GM19238 (cell line): ENCODE data around the gene AQP6.

Experiments used
- DNase-seq: peaks from one replicate; pipeline ENCODE4 v3.0.0; 2011; ENCODE audit warnings: low spot score; ENCODE audit not compliant: insufficient read length

AQP6 gene, protein sequence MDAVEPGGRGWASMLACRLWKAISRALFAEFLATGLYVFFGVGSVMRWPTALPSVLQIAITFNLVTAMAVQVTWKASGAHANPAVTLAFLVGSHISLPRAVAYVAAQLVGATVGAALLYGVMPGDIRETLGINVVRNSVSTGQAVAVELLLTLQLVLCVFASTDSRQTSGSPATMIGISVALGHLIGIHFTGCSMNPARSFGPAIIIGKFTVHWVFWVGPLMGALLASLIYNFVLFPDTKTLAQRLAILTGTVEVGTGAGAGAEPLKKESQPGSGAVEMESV

DNA sequence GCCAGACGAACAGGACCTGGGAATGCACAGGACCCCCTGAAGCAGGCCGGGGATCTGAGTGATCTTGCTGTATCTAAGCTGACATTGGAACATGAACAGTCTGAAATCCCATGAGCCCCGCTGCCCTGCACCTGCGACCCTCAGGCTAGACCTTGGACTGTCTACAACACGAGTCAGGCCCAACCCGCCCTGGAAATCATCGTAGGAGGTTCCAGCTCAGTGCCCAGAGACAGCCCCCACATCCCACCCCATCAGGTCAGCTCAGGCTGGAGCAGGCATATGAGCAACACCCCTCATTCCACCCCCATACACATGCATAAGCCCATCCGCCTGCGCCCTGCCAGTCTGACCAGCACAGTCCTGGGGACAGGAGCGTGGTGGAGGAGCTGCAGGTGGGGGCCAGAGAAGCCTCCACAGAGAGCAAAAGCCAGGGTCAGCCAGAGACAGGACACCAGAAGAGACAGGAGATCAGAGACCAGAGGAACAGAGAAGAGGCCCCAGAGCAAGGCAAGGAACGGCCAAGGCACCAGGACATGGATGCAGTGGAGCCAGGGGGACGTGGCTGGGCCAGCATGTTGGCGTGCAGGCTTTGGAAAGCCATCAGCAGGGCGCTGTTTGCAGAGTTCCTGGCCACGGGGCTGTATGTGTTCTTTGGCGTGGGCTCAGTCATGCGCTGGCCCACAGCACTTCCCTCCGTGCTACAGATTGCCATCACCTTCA is at the start of gene AQP6:
Gene AQP6, plus strand, starts transcription at position 307 of the 720 bp plus-strand sequence. Its CDS starts 227 bp downstream, at position 534.
- DNase-seq = no peak

DNA sequence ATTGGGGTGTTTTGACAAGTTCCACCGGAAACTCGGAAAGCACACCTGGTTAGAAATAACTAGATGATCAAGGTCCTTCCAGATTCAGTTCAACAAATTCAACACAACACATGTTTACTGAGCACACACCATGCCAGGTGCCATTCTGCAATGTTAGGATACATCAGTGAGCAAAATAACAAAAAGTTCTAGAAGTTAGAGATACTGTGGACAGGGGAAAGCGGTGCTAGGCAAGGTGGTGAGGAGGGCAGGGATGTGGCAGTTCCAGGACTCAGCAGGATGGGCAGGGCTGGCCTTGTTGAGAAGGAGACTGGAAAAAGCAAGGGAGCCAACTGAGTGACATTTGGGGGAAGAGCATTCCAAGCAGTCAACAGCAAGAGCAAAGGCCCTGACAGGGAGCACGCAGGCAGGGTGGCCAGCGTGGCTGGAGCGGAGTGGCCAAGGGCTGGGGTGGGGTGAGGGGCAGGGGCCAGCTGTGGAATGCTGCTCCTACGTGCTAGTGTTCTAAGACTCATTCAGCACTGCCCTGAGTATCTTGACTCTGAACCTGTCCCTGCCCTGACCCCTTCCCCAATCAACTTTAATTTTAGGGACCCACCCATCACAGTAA is 49.6 kb upstream of the AQP6 start:
- DNase-seq = no peak

DNA sequence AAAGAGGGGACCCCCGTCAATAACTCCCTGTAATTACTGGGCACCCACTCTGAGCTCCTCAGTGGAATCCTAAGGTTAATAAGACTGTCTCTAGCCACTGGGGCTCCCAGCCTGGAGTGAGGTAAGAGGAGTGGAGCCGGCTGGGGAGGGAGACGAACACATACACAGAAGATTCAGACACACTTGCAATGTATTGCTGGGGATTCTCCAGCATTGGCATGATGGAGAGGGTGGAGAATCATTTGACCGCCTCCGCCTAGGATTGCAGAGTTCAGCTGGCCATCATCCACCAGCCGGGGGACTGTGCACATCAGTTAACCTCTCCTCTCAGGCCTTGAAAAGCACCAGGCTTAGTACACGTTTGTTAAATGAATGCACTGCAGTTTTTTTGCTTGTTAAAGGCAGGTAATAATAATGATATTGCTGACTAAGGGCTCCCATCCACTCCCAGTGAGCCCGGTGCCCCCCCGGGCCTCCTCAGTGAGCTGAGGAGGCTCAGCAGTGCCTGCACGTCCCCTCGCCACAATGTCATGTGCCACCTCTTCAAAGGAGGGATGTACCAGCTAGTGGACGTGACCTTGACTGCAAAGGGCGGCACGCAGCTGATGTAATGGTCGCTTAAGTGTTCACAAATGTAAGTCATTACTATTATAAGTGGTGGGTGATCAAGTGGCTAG is 48.7 kb upstream of the AQP6 start:
- no peak for DNase-seq

DNA sequence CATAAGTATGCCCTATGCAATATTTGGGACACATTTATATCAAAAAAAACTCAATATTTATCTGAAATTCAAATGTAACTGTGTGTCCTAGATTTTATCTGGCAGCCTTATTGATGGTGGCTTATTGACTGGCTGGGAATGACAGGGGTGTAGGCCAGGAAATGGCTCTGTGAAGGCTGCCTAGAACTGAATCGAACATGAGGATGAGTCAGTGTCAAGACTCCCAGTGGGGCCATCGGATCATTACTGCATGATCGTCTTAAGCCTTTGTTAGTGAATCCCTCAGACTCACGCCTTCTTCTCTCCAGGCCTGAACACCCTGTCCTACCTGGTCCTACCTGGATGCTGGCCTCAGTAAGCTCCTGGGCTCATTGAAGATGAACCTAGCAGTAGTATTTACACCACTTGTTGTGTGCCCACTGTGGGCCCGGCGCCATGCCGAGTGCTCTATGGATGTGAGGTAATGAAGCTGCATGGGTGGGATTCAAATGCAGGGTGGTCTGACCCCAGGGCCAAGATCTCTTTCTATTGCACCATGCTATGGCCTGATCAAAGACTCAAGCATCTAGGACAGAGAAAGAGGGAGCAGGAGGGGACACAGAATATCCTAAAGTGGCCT is 48.0 kb upstream of the AQP6 start:
- no peak for DNase-seq

DNA sequence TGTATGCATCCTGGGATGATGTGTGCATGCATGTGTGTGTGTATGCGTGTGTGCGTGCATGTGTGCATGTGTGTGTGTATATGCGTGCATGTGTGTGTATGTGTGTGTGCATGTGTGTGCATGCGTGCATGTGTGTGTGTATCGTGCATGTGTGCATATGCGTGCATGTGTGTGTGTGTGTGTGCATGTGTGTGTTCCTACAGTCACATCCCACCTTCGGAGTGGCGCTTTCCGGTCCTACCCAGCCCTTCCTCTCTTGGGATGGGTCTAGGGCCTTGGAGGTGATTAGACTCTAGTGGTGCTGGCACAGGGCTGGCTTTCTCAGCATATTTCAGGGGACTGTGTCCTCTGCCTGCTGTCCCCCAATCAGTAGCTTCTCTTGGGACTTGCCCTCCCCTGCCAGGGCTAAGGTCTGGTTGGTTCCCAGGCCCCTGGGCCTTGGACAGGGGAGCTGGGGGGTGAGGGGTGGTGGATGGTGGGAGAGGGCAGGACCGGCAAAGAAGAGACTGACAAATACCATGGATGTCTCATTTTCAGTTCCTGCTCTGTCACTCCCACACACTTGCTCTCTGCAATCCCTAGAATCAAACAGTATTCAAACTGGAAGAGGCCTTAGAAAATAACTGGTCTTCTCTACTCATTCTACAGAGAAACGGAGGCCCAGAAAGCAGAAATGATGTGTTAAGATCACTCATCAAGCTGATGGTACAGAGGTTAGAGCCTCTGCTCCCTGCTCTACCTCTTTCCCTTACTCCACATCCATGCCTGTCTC is 47.1 kb upstream of the AQP6 start:
- DNase-seq = no peak

DNA sequence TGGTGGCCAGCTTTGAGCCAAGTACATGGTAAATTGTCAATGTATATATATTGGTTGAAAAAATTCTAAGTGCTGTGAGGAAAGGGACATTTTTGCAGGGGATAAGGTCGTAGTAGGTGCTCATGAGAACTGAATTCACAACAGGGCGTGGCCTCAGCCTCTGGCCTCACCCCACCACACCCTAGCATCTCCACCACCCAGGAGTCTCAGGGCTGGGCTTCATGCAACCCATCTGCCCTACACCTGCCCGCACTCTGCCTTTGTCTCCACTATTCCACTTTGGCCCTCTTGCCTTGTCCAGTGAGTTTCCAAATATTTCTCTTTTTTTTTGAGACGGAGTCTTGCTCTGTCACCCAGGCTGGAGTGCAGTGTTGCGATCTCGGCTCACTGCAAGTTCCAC is 44.3 kb upstream of the AQP6 start:
- DNase-seq = no peak

DNA sequence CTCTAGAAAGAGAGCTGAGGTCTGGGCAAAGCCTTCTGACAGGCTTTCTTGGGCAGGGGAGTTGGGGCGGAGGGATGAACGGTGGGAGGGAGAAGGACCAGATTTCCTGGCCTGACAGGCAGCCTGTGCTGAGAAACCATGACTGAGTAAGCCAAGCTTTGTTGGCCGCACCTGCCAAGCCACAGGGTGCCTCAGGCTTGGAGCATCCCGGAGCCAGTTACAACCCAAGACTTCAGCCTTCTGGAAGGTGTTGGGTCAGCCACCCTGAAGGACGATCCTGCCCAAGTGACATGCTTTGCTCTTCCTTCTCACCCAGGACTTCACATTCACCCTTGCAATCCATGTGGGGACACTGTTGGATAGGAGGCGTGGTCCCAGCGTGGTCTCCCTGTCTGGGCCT is 43.2 kb upstream of the AQP6 start:
- DNase-seq = no peak

DNA sequence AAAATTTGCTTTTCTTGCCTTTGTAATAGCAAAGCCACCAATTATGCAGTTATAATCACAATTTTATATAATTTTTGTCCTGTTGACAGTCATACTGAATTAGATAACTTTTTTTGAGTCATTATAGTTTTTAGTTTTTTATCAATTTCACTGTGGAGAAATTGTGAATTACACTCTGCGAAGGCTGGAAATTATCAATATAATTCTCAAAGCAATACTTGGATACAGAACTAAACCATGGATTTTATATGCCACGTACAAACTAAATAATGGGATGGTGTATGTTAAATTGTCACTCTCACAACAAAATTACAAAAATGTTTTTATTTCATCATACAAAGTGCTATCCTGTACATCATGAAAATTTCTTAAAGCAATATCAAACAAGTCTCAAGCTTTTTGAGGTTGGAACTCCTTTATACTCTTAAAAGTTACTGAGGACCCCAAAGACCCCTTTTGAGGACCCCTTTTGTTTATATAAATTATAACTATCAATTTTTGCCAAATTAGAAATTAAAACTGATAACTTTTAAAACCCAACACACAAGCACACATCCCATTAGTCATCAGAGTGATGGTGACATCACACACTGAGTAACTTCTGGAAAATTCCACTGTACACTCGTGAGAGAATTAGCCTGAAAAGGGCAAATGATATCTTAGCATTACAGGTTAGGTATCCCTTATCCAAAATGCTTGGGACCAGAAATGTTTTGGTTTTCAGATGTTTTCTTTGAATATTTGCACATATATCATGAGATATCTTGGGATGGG is 42.0 kb upstream of the AQP6 start:
- DNase-seq = no peak

DNA sequence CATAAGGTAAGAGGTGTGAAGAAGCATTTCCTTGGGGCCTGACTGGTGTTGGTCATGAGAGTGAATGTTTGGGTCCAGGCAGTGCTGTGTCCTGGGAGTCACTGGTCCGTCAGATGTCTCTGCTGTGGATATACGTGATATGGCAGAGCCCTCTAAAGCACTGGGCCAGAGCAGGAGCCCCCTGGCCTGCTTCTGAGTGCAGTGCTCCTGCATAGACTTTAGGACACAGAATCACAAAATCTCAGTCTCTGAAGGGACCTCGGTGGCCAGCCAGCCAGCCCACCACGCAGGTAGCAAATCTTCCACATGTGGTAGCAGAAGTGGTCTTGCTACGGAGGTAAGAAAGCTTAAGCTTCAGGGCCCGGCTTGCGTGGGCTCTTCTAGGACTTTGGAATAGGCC is 40.7 kb upstream of the AQP6 start:
- no peak for DNase-seq

DNA sequence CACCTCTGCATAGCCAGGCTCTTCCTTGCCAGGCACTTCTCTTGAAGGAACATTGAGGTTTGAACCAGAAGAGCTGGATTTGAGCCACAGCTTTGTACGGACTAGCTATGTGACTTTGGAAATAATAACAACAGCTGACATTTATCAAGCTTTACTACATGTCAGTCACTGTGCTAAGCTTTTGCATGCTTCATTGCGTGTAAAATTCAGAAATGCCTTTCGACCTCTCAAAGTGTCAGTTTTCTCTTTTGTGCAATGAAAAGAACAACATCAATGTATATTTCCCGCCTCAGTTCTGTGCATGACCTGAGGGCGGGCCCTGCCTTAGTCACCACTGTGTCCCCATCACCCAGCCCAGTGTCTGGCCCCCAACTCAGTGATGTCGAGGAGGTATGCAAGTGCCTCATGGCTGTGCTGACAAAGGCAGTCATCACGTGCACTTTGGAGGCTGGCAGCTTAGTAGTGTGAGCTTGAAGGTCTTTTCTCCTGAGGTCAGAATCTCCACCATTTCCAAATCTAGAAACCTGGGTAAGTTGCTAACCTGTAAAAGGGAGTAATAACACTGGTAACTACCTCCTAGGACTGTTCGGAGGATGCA is 40.1 kb upstream of the AQP6 start:
- DNase-seq = no peak

DNA sequence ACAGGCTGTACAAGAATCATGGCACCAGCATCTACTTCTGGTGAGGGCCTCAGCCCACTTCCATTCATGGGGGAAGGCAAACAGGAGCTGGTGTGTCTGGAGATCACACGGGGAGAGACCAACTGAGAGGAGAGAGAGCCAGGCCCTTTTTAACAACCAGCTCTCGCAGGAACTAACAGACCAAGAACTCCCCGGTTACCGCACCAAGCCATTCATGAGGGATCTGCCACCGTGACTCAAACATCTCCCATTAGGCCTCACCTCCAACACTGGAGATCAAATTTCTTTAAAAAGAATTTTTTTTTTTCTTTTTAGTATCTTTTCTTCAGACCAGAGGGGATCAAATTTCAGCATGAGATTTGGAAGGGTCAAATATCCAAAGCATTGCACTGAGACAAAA is 39.0 kb upstream of the AQP6 start:
- DNase-seq = no peak

DNA sequence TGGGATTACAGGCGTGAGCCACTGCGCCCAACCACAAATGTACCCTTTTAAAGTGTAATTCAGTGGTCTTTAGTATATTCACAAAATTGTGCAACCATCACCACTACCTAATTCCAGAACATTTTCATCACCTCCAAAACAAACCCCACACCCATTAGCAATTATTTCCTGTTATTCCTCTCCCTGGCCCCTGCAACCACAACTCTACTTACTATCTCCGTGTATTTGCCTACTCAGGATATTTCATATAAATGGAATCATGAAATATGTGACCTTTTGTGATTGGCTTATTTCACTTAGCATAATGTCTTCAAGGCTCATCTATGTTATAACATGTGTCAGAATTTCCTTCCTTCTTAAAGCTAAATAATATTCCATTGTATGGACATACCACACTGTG is 38.2 kb upstream of the AQP6 start:
- no peak for DNase-seq

DNA sequence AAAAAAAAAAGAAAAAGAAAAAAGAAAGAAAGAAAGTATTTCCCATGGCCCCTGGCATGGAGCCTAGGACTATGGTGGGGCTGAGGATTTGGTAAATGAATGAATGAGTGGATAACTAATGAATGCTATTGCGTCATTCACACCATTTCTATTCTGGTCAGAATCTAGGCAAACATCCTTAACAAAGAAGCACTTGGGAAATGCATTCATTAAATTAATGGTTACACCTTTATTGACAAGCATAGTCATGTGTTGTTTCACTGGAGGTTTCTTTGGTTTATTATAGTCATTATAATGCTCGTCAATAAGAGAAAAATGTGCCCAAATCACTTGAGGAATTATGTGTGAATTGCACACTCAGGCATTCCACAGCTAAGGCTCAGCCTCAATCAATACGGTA is 35.8 kb upstream of the AQP6 start:
- DNase-seq = no peak

DNA sequence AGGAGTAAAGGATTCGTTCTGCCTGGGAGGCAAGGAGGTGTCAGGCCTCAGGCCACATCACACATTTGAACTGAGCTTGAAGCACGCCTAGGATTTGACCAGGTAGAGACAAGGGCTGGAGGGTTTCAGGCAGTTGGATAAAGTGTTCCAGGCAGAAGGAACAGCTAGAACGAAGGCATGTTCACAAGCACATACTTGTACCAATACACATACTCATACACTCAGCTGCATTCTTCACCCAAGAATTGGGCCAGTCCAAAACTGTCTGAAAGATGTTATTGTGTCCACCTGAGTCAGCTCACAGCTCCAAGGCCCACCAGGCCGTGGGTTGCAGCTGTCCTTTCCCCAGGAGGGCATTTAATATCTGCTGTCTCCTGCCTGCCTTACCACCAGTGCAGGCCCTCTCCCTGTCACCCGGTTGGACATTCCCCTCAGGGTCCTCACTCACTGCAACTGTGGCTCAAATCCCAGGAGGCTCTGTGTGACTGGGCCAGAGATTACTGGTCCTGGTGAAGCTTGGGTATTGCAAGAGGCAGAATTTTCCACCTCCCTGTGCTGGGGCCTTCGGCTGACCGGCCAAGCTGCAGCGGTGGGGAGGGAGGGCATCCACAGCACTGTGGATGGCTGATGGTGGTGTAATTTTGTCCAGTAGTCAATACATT is 35.0 kb upstream of the AQP6 start:
- DNase-seq = no peak

DNA sequence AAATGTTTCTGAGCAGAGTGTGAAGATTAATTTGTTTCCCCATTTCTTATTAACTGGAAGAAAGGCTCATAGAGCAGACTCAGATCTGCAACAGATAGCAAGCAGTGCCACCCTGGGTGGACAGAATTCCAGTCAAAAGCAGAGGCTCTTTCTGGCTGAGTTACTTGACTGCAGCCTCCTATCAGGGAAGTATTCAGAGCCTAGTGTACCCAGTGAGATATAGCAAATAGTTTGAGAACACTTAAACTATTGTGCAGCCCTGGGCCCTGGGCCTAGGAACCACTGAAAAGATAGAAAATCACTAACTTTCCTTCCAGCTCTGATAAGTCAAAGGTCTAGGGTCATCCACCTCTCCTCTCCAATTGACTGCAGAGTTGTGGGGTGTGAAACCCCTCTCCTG is 33.4 kb upstream of the AQP6 start:
- no peak for DNase-seq

DNA sequence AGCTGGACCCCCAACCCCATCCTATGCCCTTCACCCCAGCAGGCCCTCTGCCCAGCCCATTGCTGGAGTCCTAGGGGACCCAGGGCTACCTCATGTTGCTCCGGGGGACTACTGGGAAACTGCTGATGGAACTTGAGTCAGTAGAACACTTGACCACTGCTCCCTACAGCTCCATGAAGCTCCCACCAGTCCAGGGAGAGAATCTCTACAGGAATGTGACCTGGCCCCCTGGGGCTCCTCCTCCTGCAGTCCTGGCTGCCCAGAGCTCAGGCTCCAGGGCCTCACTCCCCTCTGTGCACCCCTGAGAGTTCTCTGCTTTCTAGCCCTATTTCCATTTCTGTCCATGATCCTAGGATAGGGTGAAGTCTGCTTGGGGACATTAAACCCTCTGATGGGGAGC is 33.0 kb upstream of the AQP6 start:
- no peak for DNase-seq

DNA sequence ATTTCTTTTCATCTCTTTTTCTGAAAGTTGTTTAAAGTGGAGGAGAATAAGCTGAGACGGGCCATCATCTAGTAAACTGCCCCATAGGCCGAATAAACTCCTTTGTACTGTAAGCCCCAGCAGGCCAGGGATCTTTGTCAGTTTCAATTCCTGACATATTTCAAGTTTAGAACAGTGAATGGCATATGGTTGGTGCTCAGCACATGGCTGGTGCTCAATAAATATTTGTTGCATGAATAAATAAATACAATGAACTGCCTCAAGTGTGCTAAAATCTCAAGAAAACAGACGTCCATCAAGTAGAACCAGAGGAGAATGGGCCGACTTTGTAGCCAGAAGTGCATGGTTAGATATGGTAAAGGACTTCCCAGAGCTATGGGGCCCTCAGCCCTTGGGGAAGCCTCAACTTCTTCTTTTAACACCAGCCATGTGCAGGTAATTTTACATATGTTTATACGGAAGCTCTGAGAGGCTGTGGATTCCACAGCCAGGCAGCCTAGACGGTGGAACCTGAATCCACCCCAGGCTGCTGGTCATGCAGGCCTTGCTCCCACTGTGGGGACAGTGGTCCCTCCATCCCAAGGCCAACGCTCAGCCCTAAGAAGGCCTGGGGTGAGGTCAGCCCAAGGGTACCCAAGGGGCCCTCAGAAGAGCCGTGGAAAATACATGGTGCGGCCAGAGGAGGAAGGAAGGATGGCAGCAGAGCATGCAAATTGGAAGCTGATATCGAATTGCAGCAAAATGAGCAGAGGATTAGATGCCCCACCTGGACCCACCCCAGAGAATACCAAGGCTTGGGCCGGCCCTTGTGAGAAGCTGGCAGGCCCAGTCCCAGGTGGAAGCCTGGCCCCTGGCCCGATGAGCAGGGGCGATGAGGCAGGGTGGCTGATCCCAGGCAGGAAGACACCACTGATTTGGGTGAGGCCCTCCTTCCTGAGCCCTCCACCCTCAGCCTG is 30.9 kb upstream of the AQP6 start:
- no peak for DNase-seq

DNA sequence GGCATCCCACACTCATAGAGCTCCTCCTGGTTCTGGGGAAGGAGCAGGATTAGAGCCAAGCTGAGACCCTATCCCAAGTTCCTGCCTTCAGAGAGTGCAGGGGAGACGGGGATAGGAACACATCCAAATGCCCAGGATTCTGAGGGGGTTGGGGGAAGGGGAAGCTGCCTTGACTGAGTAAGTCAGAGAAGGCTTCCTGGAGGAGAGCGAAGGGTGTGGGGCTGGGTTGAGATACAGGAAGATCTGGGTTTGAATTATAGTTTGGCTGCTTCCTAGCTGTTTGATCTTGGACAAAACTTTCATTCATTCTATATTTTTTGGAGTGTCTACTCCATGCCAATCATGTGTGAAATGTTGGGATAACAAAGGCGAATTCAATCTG is 30.2 kb upstream of the AQP6 start:
- DNase-seq = no peak
